ENCODE data around the gene EXOC6B.

- no peak for TF ChIP-seq POLR2A (IDR thresholded peaks at IDR 0.05)
- TF ChIP-seq, protein P1, sequence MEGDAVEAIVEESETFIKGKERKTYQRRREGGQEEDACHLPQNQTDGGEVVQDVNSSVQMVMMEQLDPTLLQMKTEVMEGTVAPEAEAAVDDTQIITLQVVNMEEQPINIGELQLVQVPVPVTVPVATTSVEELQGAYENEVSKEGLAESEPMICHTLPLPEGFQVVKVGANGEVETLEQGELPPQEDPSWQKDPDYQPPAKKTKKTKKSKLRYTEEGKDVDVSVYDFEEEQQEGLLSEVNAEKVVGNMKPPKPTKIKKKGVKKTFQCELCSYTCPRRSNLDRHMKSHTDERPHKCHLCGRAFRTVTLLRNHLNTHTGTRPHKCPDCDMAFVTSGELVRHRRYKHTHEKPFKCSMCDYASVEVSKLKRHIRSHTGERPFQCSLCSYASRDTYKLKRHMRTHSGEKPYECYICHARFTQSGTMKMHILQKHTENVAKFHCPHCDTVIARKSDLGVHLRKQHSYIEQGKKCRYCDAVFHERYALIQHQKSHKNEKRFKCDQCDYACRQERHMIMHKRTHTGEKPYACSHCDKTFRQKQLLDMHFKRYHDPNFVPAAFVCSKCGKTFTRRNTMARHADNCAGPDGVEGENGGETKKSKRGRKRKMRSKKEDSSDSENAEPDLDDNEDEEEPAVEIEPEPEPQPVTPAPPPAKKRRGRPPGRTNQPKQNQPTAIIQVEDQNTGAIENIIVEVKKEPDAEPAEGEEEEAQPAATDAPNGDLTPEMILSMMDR (IDR thresholded peaks at IDR 0.05), result no peak
Measured at GRCh38 chr2:72696559-72696958, 129.3 kb downstream of the EXOC6B start.

Data from heart left ventricle (tissue), 13 donors.